Fibroblast of peridontal ligament (primary cell): ENCODE results near the gene SPTBN5.

Experiments used
- DNase-seq: peaks from one replicate; pipeline ENCODE4 v3.0.0-alpha.2; 2010; ENCODE audit errors: extremely low read depth

SPTBN5 gene

GRCh38 chr15:41804916-41805666 is 88.8 kb downstream of the SPTBN5 start:
- DNase-seq: no peak

DNA sequence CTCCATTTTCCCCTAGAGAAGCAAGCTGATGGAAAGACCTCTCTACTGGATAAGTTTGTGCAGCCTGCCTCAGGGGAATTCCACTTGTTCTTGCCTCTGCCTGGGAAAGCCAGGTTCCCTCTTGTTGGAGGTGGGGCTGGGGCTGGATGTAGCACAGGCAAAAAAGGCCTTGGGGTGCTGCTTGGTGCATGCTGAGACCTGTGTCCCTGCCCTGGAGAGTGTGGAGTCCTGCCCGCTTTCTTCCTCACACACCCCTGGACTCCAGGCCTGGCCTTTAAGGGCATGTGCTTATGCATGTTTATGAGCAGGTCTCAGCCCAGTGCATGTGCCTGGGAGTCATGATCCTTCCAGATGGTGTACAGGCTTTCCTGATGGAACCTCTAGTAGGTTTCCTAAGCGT is 89.5 kb downstream of the SPTBN5 start:
- no peak for DNase-seq

- peak; percentile 27 for DNase-seq
Measured at GRCh38 chr15:41801850-41802455, 91.9 kb downstream of the SPTBN5 start.

- no peak for DNase-seq
Measured at GRCh38 chr15:41801185-41801584, 92.7 kb downstream of the SPTBN5 start.

DNA sequence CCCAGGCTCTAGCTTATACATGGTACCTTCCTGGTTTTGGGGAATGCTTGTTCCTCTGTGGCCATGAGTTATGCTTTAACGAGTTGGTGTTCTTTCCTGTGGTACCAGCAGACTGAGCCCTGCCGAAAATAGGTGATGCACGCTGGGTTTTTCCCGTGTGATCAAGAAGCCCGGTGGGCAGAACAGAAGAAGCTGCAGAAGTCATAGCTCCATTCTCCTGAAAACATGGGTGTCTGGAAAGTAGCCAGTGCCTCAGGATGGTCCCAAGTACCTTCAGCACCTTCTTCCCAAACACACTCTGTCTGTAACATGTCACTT is 94.4 kb downstream of the SPTBN5 start:
- DNase-seq: no peak

DNA sequence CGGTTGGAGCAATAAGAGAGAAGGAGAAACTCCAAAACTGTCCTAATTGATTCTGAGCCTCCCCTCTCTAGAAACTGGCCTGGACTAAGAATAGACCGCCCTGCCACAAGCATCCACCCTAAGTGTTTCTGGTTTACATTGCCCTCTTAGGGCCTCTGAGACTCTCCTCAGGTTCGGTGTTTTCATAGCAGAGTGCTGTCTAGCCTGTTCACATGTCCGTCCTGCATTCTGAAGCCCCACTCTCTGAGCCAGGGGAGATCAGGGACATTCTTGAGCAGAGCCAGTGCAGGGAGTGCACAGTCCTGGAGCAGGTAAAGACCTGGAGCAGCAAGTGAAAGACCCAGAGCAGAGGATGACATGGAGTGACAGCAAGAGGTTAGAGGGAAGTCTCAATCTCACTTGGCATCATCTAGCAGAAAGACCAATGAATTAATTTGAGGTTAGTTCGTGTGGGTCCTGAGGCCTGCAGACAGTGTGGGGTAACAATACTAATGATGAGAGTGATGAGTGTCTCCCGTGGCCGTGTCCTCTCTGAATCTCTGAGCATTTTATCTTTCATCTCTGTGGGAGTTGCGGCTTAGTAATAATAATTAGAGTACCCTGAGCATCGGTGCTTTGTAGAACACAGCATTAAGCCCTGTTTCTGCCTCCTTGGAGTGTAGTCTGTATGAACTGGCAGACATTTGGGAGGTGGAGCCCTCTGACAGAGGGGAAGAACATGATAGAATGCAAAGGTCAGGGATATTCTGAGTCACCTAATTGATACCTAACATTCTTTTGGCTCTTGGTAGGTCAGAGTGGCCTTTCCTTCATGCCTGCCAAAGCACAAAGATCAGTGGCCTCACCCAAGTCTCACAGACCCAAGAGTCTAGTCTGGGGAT is 95.0 kb downstream of the SPTBN5 start:
- DNase-seq: no peak
